Body of pancreas (tissue), 4 donors: ENCODE results near the gene YIF1B. TPM values are rescaled to one million over a fixed set of nuclear protein-coding genes. Genes with fewer than 3 reads are reported as not detected.

Experiments used
- ATAC-seq: fragments of 150-250 bp; one replicate; pipeline ENCODE4 v1.9.1; 2016
- DNase-seq, 4 donors: peaks; one replicate each; pipeline ENCODE4 v3.0.0-alpha.2; 2019
- H3K27ac ChIP-seq, 4 donors: fragments of 200-600 bp; sonication (generic); 1 replicate in 3 of 4; 2 replicates in 1 of 4; pipeline versions ENCODE4 v1.5.1 to v1.6.1; 2016 to 2019; ENCODE audit warnings: mild to moderate bottlenecking in 1 of 4, mixed read lengths in 1 of 4, moderate library complexity in 1 of 4
- H3K27me3 ChIP-seq, 2 donors: fragments of 200-600 bp; sonication (generic); one replicate each; pipeline ENCODE4 v1.6.0; 2016; ENCODE audit warnings: mild to moderate bottlenecking in 1 of 2
- H3K36me3 ChIP-seq, 2 donors: fragments of 200-600 bp; sonication (generic); replicated peaks in 1 of 2; 2 replicates each; pipeline ENCODE4 v1.5.1; 2016; ENCODE audit warnings: low read depth in 2 of 2; ENCODE audit not compliant: insufficient read depth in 1 of 2
- H3K4me1 ChIP-seq: fragments of 200-600 bp; sonication (generic); one replicate; pipeline ENCODE4 v1.6.0; 2016
- H3K4me3 ChIP-seq, 2 donors: fragments of 200-600 bp; sonication (generic); 1 replicate in 1 of 2; 2 replicates in 1 of 2; pipeline ENCODE4 v1.5.1; 2016 to 2019
- H3K9me3 ChIP-seq, 3 donors: fragments of 200-600 bp; sonication (generic); 1 replicate in 2 of 3; 2 replicates in 1 of 3; pipeline ENCODE4 v1.5.1; 2016
- POLR2A ChIP-seq, 3 donors: fragments of 450-650 bp; IDR thresholded peaks; one replicate each; pipeline ENCODE4 v1.6.1; 2016; ENCODE audit warnings: antibody characterized with exemption in 3 of 3, mild to moderate bottlenecking in 2 of 3
- WGBS, 2 donors: methylation state at CpG; one replicate each; pipeline ENCODE4 v1.1.5; 2017; 5-methylcytosine and 5-hydroxymethylcytosine counted together
- intact Hi-C: fragments of 100-400 bp; cut with DNase I; formaldehyde crosslinking; loops from one replicate; pipeline ENCODE4 v1.15.1; 2023
- total RNA-seq, 2 donors: library from RNA; depleted of rRNA; stranded (reverse); fragments of >200 nt; gene quantifications; one replicate each; pipeline ENCODE4 v1.1.0, GENCODE V29; 2016
- TF ChIP-seq, protein P1 (sequence below), 7 experiments: fragments of 450-650 bp in 4 of 7; fragments of 200-600 bp in 3 of 7; sonication (generic) in 3 of 7; IDR thresholded peaks; one replicate each; pipeline ENCODE4 v1.5.1; 2016 to 2019; ENCODE audit warnings: antibody characterized with exemption in 7 of 7

Gene YIF1B
- total RNA-seq, 2 donors from 2014 or later: 8.2 to 22.3 TPM

DNA sequence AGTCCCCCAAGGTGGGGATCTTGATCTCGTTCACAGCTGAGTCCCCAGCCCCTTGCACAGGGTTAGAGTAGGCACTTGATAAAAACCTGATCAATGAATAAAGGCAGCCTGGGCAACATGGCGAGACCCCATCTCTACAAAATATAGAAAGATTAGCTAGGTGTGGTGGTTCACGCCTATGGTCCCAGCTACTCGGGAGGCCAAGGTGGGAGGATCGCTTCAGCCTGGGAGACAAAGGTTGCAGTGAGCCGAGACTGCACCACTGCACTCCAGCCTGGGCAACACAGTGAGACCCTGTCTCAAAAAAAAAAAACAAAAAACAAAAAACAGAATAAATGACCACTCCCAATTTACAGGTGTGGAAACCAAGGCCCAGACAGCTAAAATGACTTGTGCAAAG lies 4.8 kb downstream of the YIF1B start:
- ATAC-seq (no peak), DNase-seq (no peak)
- Histone ChIP-seq H3K4me3 (no peak overlapping the region), H3K27me3 (no peaks in the 10 kb centered on the region), H3K27ac (no peak overlapping the region), H3K4me1 (no peaks in the 10 kb centered on the region), H3K36me3 (peaks cover 0 to 2% of the 10 kb centered on the region in 2 donors), H3K9me3 (no peaks in the 10 kb centered on the region)
- 96 to 98% methylated on average over 6 of the region's 6 CpGs for WGBS, 2 donors
- intact Hi-C loops: no loop called here
- no peak for TF ChIP-seq POLR2A (IDR thresholded peaks at IDR 0.05)
- TF ChIP-seq, protein P1, sequence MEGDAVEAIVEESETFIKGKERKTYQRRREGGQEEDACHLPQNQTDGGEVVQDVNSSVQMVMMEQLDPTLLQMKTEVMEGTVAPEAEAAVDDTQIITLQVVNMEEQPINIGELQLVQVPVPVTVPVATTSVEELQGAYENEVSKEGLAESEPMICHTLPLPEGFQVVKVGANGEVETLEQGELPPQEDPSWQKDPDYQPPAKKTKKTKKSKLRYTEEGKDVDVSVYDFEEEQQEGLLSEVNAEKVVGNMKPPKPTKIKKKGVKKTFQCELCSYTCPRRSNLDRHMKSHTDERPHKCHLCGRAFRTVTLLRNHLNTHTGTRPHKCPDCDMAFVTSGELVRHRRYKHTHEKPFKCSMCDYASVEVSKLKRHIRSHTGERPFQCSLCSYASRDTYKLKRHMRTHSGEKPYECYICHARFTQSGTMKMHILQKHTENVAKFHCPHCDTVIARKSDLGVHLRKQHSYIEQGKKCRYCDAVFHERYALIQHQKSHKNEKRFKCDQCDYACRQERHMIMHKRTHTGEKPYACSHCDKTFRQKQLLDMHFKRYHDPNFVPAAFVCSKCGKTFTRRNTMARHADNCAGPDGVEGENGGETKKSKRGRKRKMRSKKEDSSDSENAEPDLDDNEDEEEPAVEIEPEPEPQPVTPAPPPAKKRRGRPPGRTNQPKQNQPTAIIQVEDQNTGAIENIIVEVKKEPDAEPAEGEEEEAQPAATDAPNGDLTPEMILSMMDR (IDR thresholded peaks at IDR 0.05): no peak

DNA sequence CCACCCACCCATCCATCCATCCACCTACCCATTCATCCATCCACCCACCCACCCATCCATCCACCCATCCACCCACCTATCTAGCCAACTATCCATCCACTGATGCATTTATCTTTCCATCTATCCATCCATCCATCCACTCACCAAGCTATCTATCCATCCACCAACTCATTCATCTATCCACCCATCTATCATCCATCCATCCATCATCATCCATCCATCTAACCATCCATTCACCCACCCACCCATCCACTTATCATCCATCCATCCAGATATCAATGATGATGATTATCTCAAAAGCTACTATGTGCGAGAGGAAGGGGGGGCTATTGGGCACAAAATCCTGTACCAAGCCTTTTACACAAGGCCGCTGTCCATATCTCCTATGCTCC lies 5.5 kb downstream of the YIF1B start:
- 87 to 96% methylated on average over 2 of the region's 2 CpGs for WGBS, 2 donors

DNA sequence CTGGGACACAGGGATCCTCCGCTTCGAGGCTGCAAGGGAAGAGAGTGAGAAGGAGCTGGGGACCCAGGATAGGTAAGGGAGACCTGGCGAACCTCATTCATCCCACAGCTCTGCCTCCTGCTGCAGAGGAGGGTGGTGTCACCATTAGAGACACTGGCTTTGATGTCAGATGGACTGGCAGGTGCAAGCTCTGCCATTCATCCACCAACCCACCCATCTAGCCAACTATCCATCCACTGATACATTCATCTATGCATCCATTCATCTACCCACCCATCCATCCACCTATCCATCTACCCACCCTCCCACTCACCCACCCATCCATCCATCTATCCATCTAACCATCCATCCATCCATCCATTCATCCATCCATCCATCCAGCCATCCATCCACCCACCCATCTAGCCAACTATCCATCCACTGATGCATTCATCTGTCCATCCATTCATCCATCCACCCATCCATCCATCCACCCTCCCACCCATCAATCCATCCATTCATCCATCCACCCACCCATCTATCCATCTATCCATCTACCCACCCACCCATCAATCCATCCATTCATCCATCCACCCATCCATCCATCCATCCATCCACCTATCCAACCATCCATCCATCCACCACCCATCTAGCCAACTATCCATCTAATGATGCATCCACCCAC lies 6.0 kb downstream of the YIF1B start:
- DNase-seq (no peak), ATAC-seq (no peak)
- Histone ChIP-seq H3K27me3 (no peaks in the 10 kb centered on the region), H3K4me3 (no peak overlapping the region), H3K36me3 (peaks cover 0 to 2% of the 10 kb centered on the region in 2 donors), H3K4me1 (peaks cover 9% of the 10 kb centered on the region), H3K9me3 (no peaks in the 10 kb centered on the region), H3K27ac (no peak overlapping the region)
- WGBS, 2 donors: 93 to 96% methylated on average over 3 of the region's 3 CpGs
- intact Hi-C loops: no loop called here
- TF ChIP-seq, protein P1 (IDR thresholded peaks at IDR 0.05): no peak
- no peak for TF ChIP-seq POLR2A (IDR thresholded peaks at IDR 0.05)

More for the DNA sequence above, 5.5 kb downstream of the YIF1B start:
- no peaks in the 10 kb centered on the region for H3K27me3 ChIP-seq
- no peak overlapping the region for H3K27ac ChIP-seq
- TF ChIP-seq, protein P1 (IDR thresholded peaks at IDR 0.05): no peak
- TF ChIP-seq POLR2A (IDR thresholded peaks at IDR 0.05): no peak
- no peaks in the 10 kb centered on the region for H3K9me3 ChIP-seq
- H3K4me3 ChIP-seq: no peak overlapping the region
- H3K36me3 ChIP-seq: peaks cover 0 to 2% of the 10 kb centered on the region in 2 donors
- peaks cover 5% of the 10 kb centered on the region for H3K4me1 ChIP-seq
- intact Hi-C loops: no loop called here
- no peak for ATAC-seq
- no peak for DNase-seq

DNA sequence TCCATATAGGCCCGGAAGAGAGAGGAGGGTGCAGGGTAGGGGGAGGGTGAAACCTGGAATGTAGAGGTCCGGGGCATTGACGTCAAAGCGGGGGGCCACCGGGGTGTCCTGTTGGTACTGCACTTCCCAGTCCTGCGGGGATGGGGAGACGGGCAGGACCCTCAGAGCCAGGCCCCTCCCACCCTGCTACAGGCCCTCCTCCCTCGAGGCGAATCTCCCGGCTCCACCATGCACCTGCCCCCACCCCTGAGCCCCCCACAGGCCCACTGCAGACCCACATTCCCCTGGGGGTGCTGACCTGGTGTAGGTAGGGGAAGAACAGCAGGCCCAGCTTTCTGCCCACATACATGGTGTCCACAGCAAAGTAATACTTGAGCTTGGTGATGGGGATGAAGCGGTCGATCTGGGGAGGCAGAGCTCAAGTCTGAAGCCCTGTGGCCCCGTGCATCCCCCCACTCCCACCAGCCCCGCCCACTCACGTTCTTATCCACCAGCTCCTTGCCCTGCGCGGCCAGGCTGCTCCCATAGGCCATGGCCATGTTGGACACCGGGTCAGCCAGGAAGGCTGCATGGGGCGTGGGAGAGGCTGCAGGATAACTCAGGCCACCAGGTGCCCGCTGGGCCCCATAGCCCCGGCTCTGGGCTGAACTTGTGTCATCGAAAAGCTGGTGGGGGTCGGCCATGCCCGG lies 6.7 kb downstream of the YIF1B start:
- Histone ChIP-seq H3K27me3 (no peaks in the 10 kb centered on the region), H3K4me1 (peaks cover 16% of the 10 kb centered on the region), H3K36me3 (peaks cover 0 to 2% of the 10 kb centered on the region in 2 donors), H3K4me3 (no peak overlapping the region), H3K27ac (no peak overlapping the region), H3K9me3 (no peaks in the 10 kb centered on the region)
- DNase-seq (no peak), ATAC-seq (no peak)
- intact Hi-C loops: no loop called here
- 83 to 85% methylated on average over 16 to 24 of the region's 24 CpGs for WGBS, 2 donors
- no peak for TF ChIP-seq POLR2A (IDR thresholded peaks at IDR 0.05)
- TF ChIP-seq, protein P1 (IDR thresholded peaks at IDR 0.05): no peak
